Endometrium (tissue), 2 donors: ENCODE measurements around the gene INSYN1.
"Not testable (repeated sequence)": the region's sequence is repeated elsewhere in the genome, so short reads cannot be mapped to it uniquely, and the experiment has no call there.

Experiments used
- FAIRE-seq: peaks from 2 replicates; lab custom pipeline; 2012; peaks lifted over from hg19 to GRCh38; lab: Jason Lieb, UNC
- donor health status: control.
- donor health status: control.

Gene INSYN1

GRCh38 chr15:73753250-73754130 is at the start of gene INSYN1:
INSYN1 (minus strand) TSS chr15:73753351; CDS start chr15:73751130, 2,221 bp downstream.
- no peak for FAIRE-seq

- no peak for FAIRE-seq
Measured at GRCh38 chr15:73802431-73803041, 49.4 kb upstream of the INSYN1 start.

- FAIRE-seq = no peak
Measured at GRCh38 chr15:73800662-73801345, 47.7 kb upstream of the INSYN1 start.

- FAIRE-seq = no peak
Measured at GRCh38 chr15:73799466-73799865, 46.3 kb upstream of the INSYN1 start.

- FAIRE-seq = no peak
Measured at GRCh38 chr15:73797366-73798158, 44.4 kb upstream of the INSYN1 start.

- FAIRE-seq = no peak
Measured at GRCh38 chr15:73796331-73796831, 43.2 kb upstream of the INSYN1 start.

- no peak for FAIRE-seq
Measured at GRCh38 chr15:73794443-73795133, 41.4 kb upstream of the INSYN1 start.

- not testable (repeated sequence) for FAIRE-seq
Measured at GRCh38 chr15:73792899-73793541, 39.9 kb upstream of the INSYN1 start.

GRCh38 chr15:73792415-73792814 is 39.3 kb upstream of the INSYN1 start:
- FAIRE-seq = no peak

- no peak for FAIRE-seq
Measured at GRCh38 chr15:73789521-73790240, 36.5 kb upstream of the INSYN1 start.

- no peak for FAIRE-seq
Measured at GRCh38 chr15:73787621-73788020, 34.5 kb upstream of the INSYN1 start.

GRCh38 chr15:73786538-73786937 is 33.4 kb upstream of the INSYN1 start:
- FAIRE-seq = no peak

GRCh38 chr15:73785256-73786014 is 32.3 kb upstream of the INSYN1 start:
- FAIRE-seq = not testable (repeated sequence)

GRCh38 chr15:73784291-73784690 is 31.1 kb upstream of the INSYN1 start:
- no peak for FAIRE-seq

- no peak for FAIRE-seq
Measured at GRCh38 chr15:73782344-73782959, 29.3 kb upstream of the INSYN1 start.

- no peak for FAIRE-seq
Measured at GRCh38 chr15:73781038-73781925, 28.1 kb upstream of the INSYN1 start.

- no peak for FAIRE-seq
Measured at GRCh38 chr15:73779974-73780373, 26.8 kb upstream of the INSYN1 start.

- no peak for FAIRE-seq
Measured at GRCh38 chr15:73777741-73778140, 24.6 kb upstream of the INSYN1 start.
